Activated B cell treated with CpG ODN at 0.5 μM for 24 hours (primary cell): ENCODE measurements around the gene SMURF1. TPM values are rescaled to one million over a fixed set of nuclear protein-coding genes. Genes with fewer than 3 reads are reported as not detected.

Experiments used
- ATAC-seq: fragments of 200-7000 bp; cut with Tn5 transposase; one replicate; pipeline ENCODE4 v1.10.0; 2021; ENCODE audit warnings: low read depth, mild to moderate bottlenecking, moderate library complexity
- CTCF ChIA-PET: fragments of 350-600 bp; sonication (Branson Sonifier 250); formaldehyde crosslinking; loops from one replicate; lab custom pipeline; 2021; ENCODE audit warnings: antibody characterized with exemption; lab: Charles Lee
- POLR2A ChIA-PET: fragments of 350-600 bp; sonication (Branson Sonifier 250); formaldehyde crosslinking; loops from one replicate; lab custom pipeline; 2021; ENCODE audit warnings: antibody characterized with exemption; lab: Charles Lee
- DNase-seq: peaks from one replicate; pipeline ENCODE4 v3.0.0; 2022
- H3K27ac Mint-ChIP-seq: one replicate; pipeline ENCODE4 v1.8.0; 2020; ENCODE audit warnings: mixed read lengths
- H3K27me3 Mint-ChIP-seq: one replicate; pipeline ENCODE4 v1.8.0; 2021; ENCODE audit warnings: mixed read lengths
- H3K36me3 Mint-ChIP-seq: one replicate; pipeline ENCODE4 v1.8.0; 2021; ENCODE audit warnings: low read depth, mixed read lengths
- H3K4me1 Mint-ChIP-seq: one replicate; pipeline ENCODE4 v1.8.0; 2021; ENCODE audit warnings: mixed read lengths
- H3K4me3 Mint-ChIP-seq: one replicate; pipeline ENCODE4 v1.8.0; 2020; ENCODE audit warnings: mild to moderate bottlenecking, mixed read lengths
- H3K9me3 Mint-ChIP-seq: one replicate; pipeline ENCODE4 v1.8.0; 2020; ENCODE audit warnings: mixed read lengths
- CTCF ChIP-seq: fragments of 200-600 bp; IDR thresholded peaks from one replicate; pipeline ENCODE4 v1.8.0; 2022; ENCODE audit warnings: antibody characterized with exemption, mild to moderate bottlenecking
- intact Hi-C: fragments of 100-400 bp; cut with micrococcal nuclease; formaldehyde crosslinking; loops from one replicate; pipeline ENCODE4 v1.15.1; 2024
- total RNA-seq: library from RNA; stranded (reverse); gene quantifications from 2 replicates; pipeline ENCODE4 v1.2.3, GENCODE V29; 2022

SMURF1 gene
- total RNA-seq, 1 donor from 2014 or later, result 23.1 TPM

- ChIA-PET CTCF (no interaction called here), POLR2A (no interaction called here)
- Mint-ChIP-seq H3K36me3 (no peaks in the 10 kb centered on the region), H3K4me3 (no peak overlapping the region), H3K9me3 (no peaks in the 10 kb centered on the region), H3K4me1 (peaks cover 39% of the 10 kb centered on the region), H3K27ac (no peak overlapping the region), H3K27me3 (no peaks in the 10 kb centered on the region)
- no peak for TF ChIP-seq CTCF
- intact Hi-C loops, result loop anchor here (2.0 kb wide), 1 partner anchor 13 kb away; no protein-coding TSS in a partner anchor
- no peak for DNase-seq
- no peak for ATAC-seq
Measured at GRCh38 chr7:99127636-99128035, 16.3 kb downstream of the SMURF1 start.

GRCh38 chr7:99126921-99127553, 16.9 kb downstream of the SMURF1 start:
- no peak for TF ChIP-seq CTCF
- intact Hi-C loops, result no loop called here
- no peak overlapping the region for H3K27ac Mint-ChIP-seq
- ATAC-seq (no peak), DNase-seq (no peak)
- peaks cover 33% of the 10 kb centered on the region for H3K4me1 Mint-ChIP-seq
- H3K27me3 Mint-ChIP-seq, result no peaks in the 10 kb centered on the region
- POLR2A ChIA-PET, result no interaction called here
- H3K36me3 Mint-ChIP-seq, result no peaks in the 10 kb centered on the region
- CTCF ChIA-PET, result no interaction called here
- H3K9me3 Mint-ChIP-seq, result no peaks in the 10 kb centered on the region
- H3K4me3 Mint-ChIP-seq, result no peak overlapping the region

GRCh38 chr7:99125505-99125865, 18.4 kb downstream of the SMURF1 start:
- H3K9me3 Mint-ChIP-seq, result no peaks in the 10 kb centered on the region
- H3K27me3 Mint-ChIP-seq, result no peaks in the 10 kb centered on the region
- CTCF ChIA-PET, result no interaction called here
- H3K36me3 Mint-ChIP-seq, result no peaks in the 10 kb centered on the region
- intact Hi-C loops, result no loop called here
- peaks cover 39% of the 10 kb centered on the region for H3K4me1 Mint-ChIP-seq
- no peak for ATAC-seq
- no peak for DNase-seq
- TF ChIP-seq CTCF, result no peak
- POLR2A ChIA-PET, result no interaction called here
- H3K27ac Mint-ChIP-seq, result no peak overlapping the region
- no peak overlapping the region for H3K4me3 Mint-ChIP-seq

- POLR2A ChIA-PET, result no interaction called here
Measured at GRCh38 chr7:99124751-99125504, 19.0 kb downstream of the SMURF1 start.

More at GRCh38 chr7:99124751-99125504, 19.0 kb downstream of the SMURF1 start:
- no peaks in the 10 kb centered on the region for H3K27me3 Mint-ChIP-seq
- H3K27ac Mint-ChIP-seq, result no peak overlapping the region
- peaks cover 5% of the 10 kb centered on the region for H3K36me3 Mint-ChIP-seq
- intact Hi-C loops, result no loop called here
- peaks cover 5% of the 10 kb centered on the region for H3K9me3 Mint-ChIP-seq
- CTCF ChIA-PET, result no interaction called here
- no peak for TF ChIP-seq CTCF
- no peak for DNase-seq
- no peak for ATAC-seq
- peaks cover 44% of the 10 kb centered on the region for H3K4me1 Mint-ChIP-seq
- no peak overlapping the region for H3K4me3 Mint-ChIP-seq
